GM18508 (cell line): ENCODE measurements around the gene PDE2A.

ENCODE experiments used
- ATAC-seq: cut with Tn5 transposase; IDR thresholded peaks from one replicate; pipeline ENCODE4 v1.9.1; 2021; ENCODE audit warnings: moderate number of reproducible peaks; ENCODE audit not compliant: insufficient read depth, unreplicated experiment

Gene PDE2A

DNA sequence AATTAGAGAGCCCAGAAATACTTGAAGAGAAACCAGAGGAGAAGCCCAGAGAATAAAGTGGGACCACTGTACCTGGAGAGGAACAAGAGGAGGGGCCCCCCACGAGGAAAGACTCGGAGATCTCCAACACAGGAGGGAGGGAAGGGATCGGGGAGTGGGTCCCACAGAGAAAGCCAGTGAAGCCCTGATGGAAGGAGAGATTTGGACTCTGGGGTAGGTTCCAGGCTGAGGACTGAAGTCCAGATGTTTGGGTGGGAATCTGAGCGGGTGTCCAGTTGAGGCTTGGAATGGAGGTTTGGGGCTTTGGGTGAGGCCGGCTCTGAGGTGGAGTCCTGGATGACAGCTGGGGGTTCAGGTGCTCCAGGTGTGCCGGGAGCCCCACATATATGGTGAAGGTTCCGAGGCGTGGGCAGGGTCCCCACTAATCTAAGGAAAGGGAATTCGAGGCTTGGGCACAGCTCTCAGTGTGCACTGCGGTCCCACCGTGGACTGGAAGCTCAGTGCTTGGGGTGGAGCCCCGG lies 32.6 kb downstream of the PDE2A start:
- ATAC-seq: no peak

DNA sequence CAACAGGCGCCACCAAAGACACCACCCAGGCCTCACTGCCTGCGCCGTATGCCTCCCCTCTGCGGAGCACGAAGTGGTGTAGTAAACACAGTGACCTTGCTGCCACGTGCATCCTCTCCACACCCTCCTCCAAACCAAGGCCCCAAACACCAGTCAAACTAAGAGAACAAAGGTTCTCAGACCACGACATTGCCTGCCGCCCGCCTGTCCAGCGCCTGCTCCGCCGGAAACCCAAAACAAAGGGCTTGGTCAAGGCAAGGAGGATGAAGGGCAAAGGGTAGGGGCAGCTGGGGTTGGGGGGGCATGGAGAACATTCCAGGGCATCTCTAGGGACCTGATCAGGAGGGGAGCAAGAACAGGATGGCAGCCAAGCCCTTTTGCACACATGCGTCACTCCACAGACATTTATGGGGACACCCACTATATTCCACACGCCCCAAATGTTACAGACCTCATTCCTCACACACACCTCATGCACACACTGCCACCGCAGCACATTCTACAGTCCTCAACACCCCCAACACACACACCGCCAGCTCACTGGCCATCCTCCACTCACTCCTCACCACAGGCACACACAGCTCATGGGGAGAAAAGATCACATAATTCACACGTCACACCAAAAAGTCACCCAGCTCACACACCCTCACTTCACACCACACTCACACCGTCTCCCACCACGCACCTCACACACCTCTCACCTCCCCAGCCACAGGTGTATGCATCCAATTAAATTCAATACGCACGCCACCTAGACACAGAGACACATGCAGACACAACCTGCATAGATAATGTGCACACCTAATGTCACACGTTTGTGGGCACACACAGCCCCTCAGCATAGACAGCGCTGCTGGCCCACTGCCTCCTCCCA lies 34.5 kb downstream of the PDE2A start:
- ATAC-seq: no peak

DNA sequence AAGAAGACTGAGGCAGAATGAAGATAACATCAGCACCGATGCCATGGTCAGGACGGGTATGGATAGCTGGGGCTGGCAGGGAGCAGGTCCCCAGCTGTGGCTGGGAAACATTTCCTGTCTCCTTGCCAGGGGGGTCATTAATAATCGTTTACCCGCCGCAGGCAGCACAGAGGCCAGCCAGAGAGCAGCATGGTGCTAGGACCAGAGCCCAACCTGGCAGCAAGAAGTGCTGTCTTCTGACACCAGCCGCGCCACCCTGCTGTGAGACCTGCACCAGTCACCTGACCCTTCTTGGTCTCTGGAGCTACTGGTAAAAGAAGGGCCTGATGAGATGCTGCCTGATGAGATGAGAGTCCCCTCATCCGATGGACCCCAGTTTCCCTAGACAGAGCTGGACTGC lies 36.3 kb downstream of the PDE2A start:
- ATAC-seq: no peak

DNA sequence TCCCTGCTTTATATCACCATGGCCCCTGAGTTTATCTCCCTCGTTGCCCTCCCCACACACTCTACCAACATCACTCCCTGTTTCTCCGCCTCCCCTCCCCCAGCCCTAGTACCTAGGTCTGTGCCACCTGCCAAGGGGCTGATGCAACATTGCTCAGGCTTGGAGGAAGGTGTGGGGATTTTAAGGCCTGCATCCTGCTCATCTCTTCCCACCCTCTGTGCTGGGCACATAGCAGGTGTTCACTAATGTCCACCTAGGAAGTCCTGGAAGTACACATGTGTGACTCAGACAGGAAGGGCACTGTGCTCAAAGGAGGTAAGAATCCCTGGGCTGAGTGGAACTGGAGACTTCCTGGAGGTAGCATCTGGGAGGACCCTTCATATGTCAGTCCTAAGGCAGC lies 37.0 kb downstream of the PDE2A start:
- ATAC-seq: no peak

DNA sequence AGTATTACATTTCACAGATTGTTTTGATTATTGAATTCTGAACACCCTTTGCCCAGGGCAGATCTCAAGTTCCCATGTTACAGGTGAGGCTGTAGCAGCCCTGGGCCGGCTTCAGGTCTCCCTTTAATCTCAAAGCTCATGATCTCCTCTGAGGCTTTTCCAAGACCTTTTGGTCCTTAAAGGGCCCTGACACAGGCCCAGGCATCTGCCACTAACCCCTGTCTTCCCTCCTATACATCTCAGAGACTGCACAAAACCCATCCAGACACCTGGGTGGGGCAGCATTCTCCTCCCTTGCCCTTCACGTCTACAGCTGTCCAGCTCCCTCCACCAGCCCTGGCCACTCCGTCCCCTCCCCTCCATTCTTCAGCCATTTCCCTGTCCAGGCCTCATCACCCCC lies 37.8 kb downstream of the PDE2A start:
- ATAC-seq: no peak

DNA sequence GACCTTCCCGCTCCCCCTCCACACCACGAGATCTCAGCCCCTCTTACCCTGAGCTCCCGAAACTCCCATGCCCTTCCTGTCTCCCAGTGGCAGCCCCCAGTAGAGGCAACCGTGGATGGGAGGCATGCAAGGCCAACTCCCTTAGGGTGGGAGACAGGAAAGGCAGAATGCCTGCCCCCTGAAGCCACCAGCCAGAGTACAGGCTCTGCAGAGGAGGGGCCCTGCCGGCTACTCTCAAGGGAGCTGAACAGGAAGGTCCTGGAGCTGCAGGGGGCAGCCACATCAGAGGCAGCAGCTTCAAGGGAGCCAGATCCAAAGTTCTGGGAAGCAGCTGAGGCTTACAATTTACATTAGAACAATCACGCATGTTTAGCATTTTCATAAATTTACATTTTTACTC lies 38.3 kb downstream of the PDE2A start:
- no peak for ATAC-seq

DNA sequence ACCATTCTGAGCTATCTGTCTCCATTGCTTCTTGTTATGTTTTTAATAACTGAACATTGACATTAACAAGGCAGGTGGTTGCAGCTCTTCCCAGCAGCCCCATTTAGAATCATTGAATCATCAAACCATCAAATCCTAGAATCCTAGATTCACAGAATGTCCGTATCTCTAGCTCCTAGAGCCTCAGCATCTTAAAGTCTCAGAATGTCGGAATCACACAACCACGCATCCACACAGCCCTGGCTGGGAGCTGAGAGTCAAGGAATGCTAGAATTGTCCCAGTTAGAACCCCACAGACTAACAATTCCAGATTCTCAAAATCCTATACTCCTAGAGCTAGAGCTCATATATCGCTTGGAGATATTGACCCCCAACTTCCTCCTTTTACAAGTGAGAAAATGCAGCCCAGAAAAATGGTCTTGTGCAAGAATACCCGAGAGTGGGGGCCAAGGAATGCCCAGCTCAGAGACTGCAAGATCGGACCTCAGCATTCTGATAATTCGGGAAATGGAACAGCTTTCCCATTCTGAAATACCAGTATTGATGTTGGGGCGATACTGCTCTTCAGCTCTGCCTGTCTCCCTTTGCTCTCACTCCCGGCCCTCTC lies 38.8 kb downstream of the PDE2A start:
- no peak for ATAC-seq

DNA sequence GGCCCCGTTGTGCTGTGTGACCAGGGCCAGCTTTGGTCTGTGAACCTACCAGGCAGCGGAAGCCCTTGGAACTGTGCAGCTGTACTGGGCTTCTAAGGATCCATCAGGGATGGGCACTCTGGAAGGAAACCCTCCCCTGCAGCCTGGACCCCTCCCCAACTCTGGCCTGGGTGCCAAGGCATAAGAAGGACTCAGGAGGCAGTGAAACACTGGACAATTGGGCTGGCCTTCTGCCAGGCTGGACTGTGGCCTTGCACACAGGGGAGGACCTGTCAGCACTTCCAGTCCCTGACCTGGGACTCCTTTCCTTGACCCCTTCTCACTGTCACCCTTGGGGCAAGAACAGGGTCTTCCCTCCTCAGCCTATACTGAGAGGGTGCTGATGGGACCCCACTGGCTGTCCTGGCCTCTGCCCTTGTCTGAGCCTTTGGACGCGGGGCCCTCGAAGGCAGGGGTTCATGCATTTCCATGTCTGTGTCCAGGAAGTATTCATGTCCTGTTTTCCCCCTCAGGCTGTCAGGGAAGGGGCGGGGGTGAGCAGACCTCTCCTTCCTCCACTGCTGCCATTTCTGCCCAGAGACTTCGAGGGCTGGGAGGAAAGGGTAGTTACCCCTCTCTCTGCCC lies 39.6 kb downstream of the PDE2A start:
- ATAC-seq: no peak

DNA sequence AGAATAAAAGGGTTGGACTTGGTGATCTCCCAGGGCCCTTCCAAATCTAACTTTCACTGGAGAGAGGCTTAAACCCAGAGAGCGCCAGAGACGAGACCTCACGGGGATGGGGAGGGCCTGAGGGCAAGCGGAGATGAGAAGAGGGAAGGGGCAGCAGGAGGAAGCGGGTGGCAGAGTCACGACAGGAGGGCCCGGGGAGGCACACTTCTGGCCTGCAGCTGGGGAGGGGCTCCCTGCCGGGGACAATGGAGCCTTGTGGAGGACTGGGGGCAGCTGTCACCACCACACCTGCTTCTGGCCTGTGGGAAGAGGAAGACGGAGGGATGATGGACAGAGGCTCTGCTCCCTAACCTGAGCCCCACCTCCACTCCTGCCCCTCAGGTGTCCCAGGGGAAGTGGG lies 40.2 kb downstream of the PDE2A start:
- no peak for ATAC-seq

DNA sequence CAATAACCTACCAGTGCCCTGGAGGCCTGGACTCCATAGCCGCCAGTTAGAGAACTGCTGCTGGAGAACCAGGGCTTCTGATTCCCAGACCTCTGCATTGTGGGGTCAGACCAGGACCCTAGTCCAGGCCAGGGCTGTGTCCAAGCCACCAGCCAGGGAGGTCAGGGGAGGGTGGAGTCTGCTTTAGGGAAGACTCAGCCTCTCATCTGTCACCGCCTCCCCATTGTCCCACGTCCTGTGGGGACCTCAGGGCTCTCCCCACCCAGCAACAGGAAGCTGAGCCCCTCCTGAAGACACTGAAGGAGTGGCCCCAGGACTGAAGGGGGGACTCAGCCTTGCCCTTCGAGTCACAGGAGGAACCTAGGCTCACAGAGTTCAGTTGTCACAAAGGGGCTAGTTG lies 41.2 kb downstream of the PDE2A start:
- ATAC-seq: no peak

DNA sequence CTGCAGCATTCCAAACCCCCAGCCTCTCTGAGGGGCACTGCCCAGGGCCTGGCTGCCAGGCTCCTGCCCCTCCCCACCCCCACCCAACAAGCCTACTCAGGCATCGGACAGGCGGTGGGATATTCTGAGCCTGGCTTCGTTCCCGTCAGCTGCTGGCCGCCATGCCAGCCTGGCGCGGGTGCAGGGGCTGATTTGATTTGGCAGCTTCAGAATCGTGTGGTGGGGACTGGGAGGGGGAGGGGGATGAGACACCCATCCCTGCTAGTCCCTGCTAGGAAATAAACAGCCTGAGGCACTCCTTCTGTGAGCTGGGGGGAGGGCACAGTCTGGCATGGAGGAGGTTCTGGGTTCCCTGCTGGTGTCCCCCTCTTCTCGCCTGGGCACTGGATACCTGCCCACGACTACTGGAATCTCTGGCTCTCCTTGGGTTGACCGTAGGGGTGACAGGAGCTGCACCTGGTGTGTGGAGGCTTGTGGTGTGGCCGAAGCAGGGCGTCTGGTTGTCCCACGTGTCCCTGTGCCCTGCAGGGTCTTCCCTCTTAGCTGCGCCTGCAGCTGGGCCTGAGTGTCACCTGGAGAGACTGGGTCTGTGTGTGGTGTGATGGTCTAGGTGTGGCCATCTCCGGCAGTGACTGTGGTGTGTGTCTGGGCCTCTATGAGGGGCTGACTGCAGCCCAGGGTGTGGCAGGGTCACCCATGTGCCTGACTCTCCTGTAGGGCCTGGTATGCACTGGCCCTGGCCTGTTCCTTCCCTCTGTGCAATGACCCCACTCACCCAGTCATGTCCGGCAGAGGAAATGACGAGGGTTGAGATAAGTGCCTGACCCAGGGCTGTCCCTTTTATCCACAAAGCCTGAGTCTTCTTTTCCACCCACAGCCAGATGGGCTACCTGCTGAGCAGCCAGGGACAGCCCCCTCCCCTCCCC lies 42.2 kb downstream of the PDE2A start:
- no peak for ATAC-seq

DNA sequence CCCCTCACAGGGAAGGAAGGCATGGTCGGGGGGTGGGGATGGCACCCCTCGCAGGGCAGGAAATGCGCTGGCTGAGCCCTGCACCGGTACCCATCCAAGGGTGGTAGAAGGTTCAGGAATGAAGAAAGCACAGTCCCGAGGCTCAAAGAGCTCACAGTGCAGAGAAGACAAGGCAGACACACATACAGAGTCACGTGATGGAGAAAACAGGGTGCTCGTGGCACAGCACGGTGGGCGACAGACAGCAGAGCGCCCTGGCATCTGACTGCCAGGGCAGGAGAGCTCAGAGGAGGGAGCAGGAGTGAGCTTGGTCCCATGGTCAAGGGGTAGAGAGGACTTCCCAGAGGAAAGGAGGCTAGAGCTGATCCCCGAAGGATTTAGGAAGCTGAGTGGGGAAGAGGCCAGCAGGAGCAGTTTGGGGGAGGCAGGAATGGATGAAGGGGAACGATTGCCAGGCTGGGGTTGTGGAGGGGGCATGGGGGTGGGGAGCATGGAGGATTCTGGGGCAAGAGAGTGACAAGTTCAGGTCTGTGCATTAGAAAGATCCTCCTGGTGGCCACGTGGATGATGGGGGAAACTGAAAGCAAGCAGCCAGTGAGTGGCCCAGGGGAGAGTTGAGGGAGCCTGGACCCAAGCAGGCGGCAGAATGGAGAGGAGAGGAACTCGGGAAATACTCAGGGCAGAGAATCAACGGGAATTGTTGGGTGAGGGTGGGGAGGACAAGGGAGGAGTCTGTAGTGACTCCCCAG lies 43.9 kb downstream of the PDE2A start:
- no peak for ATAC-seq

DNA sequence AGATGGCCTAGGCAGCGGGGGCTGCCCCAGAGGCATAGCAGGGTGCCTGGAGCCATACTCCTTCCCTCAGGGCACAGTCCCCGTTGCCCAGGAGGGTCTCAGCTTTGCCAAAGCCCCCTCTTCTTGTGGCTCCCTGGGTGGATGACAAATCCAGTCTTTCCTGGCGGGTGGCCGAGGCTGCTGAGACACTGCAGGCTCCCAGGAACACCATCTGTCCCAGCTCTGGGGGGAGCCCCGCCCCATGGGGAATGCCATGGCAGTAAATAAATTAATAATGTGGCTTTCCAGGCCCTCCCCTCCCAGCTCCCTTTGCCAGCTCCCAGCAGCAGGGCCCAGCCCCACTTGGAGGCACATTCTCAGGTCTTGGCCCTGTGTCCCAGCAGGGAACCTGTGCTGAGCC lies 45.0 kb downstream of the PDE2A start:
- ATAC-seq: no peak

DNA sequence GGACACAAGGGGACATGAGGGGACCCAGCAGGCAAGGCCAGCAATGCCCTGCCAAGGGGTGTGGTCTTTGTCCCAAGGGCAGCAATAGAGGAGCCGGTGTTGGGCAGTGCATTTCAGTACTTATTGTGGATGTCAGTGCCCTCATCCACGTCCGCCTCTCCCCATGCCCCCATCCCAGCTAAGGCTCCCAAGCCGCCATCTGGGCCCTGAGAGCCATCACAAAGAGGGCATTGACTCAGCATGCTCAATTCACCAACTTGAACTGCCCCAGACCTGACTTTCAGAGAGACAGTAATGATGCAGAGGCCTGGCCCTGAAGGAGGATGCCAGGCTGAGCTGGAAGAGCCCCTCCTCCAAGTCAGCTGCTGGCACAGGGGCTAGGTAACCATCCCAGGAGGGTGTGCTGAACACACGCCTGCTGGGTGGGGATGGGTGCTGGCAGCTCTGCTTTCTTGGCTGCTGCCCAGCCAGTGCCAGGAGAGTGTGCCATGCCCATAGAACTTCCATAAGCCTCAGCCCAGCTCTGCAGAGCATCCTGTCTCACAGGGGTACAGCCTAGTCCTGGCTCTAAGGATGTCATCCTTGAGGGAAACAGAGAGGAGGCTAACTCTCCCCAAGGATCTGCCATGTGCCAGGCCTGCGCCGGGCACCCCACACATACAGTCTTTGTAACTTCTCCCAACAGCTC lies 46.5 kb downstream of the PDE2A start:
- no peak for ATAC-seq

DNA sequence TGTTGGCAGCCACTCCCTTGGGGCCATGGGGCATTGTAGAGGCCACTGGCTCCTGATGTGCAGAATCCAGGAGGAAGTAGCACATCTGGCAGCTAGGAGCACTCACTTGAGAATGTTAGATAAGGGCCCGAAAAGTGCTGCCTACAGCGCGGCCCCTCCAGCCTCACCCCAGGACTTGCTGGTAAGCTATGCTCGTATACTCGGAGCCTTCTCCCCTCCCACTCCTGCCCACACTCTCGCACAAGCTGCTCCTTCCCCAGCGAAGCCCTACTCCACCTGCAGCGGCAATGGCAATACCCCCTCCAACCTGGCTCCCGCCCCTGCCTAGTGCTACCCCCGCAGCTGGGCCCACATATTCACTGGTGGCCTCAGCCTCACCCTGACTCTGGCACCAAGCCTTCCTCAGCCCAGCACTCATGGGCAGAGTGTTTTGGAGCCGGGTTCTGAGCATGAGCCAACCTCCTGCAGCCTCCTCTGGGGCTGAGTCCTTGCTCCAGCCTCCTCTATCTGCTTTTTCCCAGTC lies 47.7 kb downstream of the PDE2A start:
- ATAC-seq: no peak

DNA sequence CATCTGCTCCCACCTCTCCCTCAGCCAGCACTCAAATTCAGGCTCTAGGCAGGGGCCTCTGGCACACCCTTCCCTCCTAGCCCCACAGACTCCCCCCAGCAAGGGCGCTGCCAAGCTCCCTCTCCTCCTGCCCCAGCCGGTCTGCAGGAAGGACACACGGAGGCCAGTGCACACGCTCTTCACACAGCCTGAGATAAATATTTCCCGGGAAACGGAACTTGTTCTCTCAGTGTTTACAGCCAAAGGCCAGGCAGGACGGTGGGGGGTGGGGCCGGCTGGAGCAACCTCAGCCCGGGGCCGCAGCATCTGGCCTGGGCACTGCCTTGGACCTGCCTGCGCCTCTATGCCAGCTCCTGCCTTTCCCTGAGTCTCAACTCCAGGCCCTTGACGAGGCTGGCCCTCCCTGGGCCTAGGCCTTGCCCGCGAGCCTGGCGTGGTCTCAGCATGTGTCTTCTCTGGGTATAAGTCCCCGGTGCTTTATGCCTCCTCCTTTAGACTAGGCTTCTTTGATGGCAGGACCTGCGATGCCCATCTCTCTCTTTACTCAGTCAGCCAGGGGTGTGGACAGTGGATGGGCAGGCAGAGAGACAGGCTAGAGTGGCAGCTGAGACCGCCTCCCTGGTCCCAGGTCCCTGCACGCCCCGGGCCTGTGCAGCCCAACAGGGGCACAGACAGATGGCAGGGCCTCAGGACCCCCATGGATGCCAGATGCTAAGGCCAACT lies 48.4 kb downstream of the PDE2A start:
- ATAC-seq: no peak

DNA sequence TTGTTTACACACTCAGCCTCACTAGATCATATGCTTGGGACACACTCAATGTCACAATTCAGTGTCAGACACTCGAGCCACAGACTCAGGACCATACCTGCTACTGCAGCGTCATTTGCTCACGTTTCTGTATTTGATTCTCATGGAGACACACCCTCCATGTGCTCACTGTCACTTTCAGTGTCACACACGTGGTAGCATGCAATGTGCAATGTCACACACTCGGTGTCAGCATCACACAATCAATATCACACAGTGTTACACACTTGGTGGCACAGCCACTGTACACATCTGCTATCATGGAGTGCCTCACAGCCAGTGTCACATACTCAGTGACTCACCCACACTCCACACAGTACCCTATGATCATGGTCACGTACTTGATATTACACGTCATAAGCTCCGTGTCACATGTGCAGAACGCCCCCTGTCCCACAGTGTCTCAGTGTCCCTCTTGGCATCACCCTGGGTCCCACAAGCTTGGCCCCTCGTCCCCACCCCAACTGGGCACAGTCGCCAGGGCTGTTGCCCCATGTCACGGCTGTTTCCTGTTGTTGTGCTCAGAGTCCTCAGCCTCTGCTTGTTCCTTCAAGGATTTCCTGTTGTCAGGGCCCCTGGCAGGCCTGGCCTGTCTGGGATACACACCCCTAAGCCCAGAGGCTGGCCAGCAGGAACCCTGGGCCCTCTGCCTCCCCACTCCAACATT lies 49.6 kb downstream of the PDE2A start:
- ATAC-seq: no peak

DNA sequence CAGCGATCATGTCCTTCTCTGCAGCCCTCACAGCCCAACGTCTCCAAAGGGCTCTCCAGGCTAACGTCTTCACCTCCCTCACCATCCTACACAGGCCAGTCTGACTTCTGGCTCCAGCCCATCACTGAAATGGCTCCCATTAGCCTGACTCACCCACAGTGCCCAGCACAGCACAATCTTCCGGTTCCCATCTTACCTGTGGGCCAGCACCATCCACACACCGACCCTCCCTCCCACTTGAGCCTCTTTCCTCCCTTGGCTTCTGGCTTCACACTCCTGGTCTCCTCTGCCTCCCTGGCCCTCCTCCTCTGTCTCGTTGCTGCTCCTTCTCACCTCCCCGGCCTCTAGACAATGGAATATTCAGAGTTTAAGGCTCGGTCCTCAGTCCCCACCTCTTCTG lies 51.2 kb downstream of the PDE2A start:
- ATAC-seq: no peak
